ENCODE data around the gene HSF5.

The HSF5 gene

DNA sequence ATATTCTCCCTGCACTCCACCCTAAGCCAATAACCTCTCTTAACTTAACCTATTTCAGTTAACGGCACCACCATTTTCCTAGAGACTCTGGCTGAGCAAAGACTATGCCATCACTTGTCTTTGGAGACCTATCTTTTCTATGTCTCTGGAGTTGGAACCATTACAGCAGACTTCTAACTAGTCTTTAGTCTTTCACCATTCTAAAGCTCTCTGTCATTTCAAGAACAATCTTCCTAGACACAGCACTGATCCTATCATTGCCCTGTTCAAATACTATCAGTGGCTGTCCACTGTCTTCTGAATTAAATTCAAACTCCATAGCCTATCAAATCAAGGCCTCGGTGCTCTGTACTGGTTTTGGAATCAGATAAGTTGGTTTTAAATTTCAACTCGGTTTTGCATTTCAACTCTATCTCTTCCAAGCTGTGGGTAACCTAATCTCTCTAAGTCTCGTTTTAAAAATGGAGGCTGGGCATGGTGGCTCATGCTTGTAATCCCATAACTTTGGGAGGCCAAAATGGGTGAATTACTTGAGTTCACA, 102.8 kb downstream of the HSF5 start:
- ATAC-seq: no peak
- DNase-seq: no peak

DNA sequence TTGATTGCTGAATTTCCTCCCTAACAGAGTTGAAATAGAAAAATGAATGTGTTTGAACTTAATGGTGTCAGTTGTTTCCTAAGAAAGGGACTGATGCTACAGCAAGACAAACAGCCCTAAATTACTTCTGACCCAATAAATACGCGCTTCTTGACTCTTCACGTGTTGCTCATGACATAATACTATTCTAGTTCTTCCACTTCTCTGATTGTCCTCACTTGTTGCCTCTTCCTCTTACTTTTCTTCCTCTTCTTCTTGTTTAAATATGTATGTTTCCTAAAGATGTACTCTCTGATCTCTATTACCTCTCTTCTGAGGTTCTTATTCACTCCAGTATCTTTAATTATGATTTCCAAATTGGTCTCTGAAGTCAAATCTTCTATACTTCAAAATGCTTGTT, 103.3 kb downstream of the HSF5 start:
- ATAC-seq (no peak), DNase-seq (no peak)

- ATAC-seq: no peak
Observed at GRCh38 chr17:58383892-58384462, 104.2 kb downstream of the HSF5 start.

DNA sequence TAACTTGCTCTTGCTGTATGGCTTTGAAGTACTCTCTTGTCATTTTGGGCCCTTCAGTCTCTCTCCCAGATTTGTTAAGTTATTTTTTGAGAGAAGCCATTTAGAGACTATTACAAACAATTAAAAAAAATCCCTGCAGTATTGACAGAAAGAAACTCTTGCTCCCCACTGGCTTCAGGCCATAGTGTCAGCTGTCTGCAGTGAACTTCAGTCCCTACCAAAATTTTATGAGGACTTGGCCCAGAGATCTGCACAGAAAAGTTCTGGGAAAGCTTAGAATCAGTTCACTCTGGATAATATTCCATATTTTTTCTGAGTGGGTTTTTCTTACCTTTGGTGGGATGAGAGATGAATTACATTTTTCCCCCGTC, 105.4 kb downstream of the HSF5 start:
- ATAC-seq (no peak), DNase-seq (no peak)

More at GRCh38 chr17:58383892-58384462, 104.2 kb downstream of the HSF5 start:
- DNase-seq: no peak

GRCh38 chr17:58382108-58382871, 105.9 kb downstream of the HSF5 start:
- ATAC-seq (peak; percentile 79), DNase-seq (no peak)

DNA sequence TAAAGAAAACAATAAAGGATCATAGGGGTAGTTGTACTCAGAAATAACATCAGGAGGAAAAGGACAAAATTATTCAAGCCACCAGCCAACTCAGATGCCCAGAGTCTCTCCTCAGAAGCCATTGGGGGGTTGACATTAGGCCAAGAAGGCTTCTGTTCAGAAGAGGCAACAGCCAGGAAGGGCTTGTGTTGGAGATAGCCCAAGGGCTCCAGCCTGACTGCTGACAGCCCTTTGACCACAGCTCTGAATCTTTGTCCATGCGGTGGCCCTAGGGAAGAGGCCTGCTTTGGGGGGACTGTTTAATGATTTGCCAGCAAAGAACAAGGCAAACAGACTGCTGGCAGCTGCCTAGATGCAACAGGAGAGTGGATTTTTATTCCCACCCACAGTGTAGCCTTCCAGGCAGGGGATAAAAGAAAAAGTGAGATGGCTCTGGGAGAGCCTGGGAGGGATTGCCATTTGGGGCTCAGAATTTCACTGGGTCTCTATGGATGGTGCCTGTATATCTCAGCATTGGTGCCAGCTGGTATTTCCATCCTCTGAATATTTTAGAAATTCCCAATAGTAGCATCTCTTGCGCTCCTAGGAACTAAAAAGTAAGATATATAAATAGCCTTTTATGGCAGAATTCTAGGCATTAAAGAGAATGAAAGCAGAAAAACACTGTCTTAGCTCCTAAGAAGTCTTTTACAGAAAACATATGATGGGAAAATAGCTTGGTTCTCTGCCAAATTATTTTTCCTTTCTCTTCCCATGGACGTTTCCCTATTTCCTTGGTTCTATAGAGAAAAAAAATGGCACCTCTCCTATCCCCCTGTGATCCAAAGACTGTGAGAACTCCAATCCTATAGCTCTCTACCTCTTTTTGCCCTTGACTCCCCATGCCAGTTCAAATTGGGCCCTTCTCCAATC, 106.8 kb downstream of the HSF5 start:
- ATAC-seq (no peak), DNase-seq (no peak)

DNA sequence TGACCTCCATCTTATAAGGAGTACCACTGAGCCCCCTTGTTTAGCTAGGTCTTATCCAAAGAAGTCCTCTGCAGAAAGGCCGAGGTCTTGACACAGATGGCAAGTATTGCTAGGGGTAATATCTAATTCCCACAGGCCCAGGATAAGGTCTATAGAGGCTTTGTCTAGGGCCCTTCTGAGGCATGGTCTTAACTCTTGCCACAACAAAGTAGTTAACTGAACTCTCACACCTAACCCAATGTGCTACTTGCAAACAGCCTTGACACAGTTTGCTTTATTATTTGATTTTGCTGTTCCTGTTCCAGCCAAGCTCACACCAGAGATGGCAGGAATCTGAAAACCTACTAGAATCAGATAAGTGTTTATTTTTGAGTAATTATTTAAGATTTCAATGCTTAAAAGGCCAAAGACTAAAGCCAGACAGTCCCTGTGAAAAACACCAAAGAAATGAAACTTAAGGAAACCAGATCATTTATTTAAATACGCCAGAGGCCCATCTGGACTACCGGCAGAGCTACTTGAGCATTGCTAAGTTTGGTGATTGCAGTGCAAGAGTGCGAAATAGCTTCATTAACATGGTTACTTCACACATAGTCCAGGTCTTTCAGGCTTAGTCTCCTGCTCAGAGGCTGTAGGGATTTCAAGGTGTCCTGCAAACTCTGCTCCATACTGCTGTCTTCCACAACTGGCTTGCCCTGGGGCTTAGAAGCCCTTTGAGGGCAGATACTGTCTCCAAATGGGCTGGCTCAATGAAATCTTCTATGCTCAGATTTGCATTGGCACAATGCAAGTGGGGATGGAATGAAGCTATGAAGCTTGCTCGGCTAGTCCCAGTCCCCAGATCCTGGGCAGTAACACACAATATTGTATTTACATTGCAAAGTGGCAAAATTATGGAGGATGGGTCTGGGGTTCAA, 107.7 kb downstream of the HSF5 start:
- DNase-seq (no peak), ATAC-seq (no peak)

DNA sequence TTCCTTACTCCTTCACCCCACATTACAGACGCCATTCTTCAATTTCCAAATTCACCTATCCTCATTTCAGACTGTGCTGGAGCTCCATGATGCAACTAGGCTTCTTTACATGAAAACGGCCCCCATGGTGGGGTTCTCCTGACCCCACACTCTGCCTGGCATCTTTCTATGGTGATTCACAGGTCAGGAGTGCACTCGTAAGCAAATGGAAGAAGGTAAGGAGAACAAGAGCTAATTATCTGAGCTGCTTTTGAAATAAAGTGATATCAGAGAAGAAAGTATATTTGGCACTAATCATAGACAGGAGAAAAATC, 108.7 kb downstream of the HSF5 start:
- ATAC-seq (no peak), DNase-seq (no peak)

- DNase-seq (no peak), ATAC-seq (no peak)
Observed at GRCh38 chr17:58378733-58379510, 109.3 kb downstream of the HSF5 start.

GRCh38 chr17:58377661-58378060, 110.5 kb downstream of the HSF5 start:
- DNase-seq (no peak), ATAC-seq (no peak)

- ATAC-seq (no peak), DNase-seq (no peak)
Observed at GRCh38 chr17:58377093-58377601, 111.1 kb downstream of the HSF5 start.

DNA sequence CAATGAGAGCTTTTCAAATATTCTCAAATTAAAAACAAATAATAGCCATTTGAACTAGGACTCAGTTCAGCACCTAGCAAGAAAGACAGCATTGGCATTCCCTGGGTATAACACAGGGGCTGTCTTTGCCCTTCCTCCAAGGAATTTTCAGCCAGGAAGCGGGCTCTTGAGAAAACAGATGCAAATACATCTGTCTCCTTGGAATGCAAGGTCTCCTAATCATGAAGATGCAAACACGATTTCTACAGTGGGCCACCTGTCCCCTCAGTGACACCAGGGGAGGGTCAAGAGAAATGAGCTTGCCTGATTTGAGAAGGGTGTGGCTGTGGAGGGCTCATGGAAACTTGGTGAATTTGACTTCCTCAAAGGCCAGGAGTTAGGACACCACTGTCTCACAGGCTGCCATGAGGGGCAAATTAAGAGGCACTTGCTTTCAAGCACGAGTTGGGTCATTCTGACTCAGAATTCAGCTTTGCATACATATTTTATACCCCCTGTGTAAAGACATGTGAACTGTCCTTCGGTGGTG, 111.7 kb downstream of the HSF5 start:
- DNase-seq (no peak), ATAC-seq (no peak)

- no peak for DNase-seq
- ATAC-seq: no peak
Observed at GRCh38 chr17:58375811-58376210, 112.4 kb downstream of the HSF5 start.

DNA sequence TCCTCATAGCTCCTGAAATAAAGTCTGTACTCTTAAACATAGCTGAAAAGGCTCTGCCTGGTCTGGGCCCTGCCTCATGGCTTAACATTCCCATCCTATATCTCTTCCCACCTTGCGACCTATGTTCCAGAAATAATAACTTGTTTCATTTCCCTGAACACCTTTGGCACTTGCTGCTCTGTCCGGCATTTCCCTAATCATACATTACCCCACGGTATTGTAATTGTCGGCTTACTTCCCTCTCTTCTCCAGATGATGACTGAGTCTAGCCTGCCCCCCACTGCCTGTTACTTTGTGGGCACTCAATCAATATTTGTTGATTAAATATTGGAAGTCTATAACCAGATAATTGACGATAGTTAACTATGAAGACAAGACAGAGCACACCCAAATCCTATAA, 113.0 kb downstream of the HSF5 start:
- ATAC-seq: no peak
- no peak for DNase-seq

DNA sequence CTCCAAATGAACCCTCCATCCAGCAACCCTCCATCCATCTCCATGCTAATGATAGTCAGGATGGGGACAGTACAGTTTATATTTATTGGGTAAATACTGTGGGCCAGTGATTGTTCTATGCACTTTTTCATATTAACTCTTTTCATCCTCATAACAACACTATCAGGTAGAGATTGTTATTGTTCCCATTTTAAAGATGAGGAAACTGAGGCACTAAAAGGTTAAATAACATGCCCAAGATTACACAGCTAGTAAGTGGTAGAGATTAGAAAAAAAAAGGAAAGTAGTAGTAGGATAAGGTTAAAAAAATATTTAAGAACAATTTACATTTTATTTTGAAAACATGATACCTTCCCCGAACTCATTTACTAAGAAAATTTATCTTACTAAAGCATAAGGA, 114.3 kb downstream of the HSF5 start:
- ATAC-seq: no peak

GRCh38 chr17:58373003-58373402, 115.2 kb downstream of the HSF5 start:
- ATAC-seq: no peak

More for the DNA sequence above, 114.3 kb downstream of the HSF5 start:
- DNase-seq: no peak

DNA sequence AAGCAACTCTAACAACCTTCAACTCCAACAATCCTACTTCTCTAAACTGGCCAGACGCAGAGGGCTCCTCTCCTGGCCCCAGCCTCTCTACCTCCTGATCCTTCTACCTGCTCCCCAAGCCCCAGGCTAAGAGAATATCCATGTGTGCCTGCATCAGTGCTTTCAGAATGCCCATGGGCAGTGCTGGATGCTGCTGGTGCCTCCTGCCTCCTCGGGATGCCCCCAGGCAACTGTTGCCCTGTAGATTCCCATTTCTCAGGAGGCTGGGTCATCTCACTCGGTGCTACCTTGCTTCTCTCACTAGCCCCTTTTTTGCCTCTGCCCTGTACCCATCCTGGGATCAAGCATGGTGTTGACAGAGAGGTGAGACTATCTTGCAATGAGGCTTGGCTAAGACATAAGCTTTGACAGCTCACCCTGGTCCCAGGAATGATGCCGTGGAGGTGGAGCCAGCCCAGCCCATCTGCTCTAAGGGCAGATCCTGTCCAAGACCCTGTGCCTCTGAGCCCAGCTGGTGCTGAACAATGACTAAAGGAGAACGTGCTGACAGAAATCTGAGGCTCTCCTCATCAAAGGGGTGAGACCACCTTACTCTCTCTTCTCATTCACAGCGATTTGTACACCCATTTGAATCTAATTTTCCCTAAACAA, 116.8 kb downstream of the HSF5 start:
- ATAC-seq: no peak
- no peak for DNase-seq

More at GRCh38 chr17:58373003-58373402, 115.2 kb downstream of the HSF5 start:
- no peak for DNase-seq

DNA sequence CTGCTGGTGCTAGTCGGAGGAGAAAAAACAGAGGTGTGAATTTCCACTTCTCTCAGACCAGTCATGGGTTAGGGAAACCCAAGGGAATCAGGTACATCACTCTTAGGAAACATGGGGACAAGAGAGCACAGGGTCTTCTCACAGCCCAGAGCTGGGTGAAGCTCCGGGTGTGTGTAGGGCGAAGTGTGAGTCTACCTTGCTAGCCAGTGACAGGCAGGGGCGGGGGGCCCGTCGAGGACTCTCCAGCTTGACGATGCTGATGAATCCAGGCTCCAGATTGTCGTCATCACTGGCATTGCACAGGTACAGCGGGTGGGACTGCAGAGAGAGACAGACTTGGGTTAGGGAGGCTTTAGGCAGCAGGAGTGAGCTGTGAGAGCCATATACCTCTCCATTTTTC, 117.5 kb downstream of the HSF5 start:
- ATAC-seq (no peak), DNase-seq (no peak)

- ATAC-seq: no peak
- no peak for DNase-seq
Observed at GRCh38 chr17:58370309-58370708, 117.9 kb downstream of the HSF5 start.

Measured in stimulated activated naive CD8-positive, alpha-beta T cell treated with anti-CD3 and anti-CD28 coated beads, Interleukin-15, Interleukin-2, amounts not matched to agents 100 U/mL and 50 U/mL, for 24 hours (primary cell).